Panc1 (cell line): ENCODE measurements around the gene IRX6. TPM values are rescaled to one million over a fixed set of nuclear protein-coding genes. Genes with fewer than 3 reads are reported as not detected.

Experiments
- ATAC-seq: fragments of 200-7000 bp; cut with Tn5 transposase; 2 replicates; pipeline ENCODE4 v1.9.1; 2020; ENCODE audit warnings: mild to moderate bottlenecking, moderate library complexity
- Bru-seq: library from RNA; stranded (reverse); fragments of 400-500 nt; gene quantifications from one replicate; lab custom pipeline; 2021; lab: Mats Ljungman, UMichigan
- BruChase-seq, 2 experiments: library from RNA; stranded (reverse); fragments of 400-500 nt; gene quantifications; one replicate each; lab custom pipeline; 2021; lab: Mats Ljungman, UMichigan
- BruUV-seq: library from RNA; stranded (reverse); fragments of 400-500 nt; replicated peaks from 2 replicates; lab custom pipeline; 2021; lab: Mats Ljungman, UMichigan
- CTCF ChIA-PET: fragments of 300-600 bp; sonication (Branson Sonifier 250); formaldehyde crosslinking; loops from one replicate; lab custom pipeline; 2022; ENCODE audit warnings: antibody characterized with exemption; lab: Charles Lee
- POLR2A ChIA-PET: fragments of 300-600 bp; sonication (Branson Sonifier 250); formaldehyde crosslinking; loops from one replicate; lab custom pipeline; 2022; ENCODE audit warnings: antibody characterized with exemption; lab: Charles Lee
- DNase-seq: peaks from one replicate; pipeline ENCODE4 v3.0.0-alpha.2; 2010; ENCODE audit warnings: low read depth, low spot score
- H3K27ac ChIP-seq: 2 replicates; pipeline ENCODE4 v1.5.1; 2011; ENCODE audit warnings: mild to moderate bottlenecking, low read length, inconsistent platforms
- H3K27me3 ChIP-seq: fragments of 200-500 bp; sonication (Bioruptor generic); 2 replicates; pipeline ENCODE4 v1.6.0; 2014; ENCODE audit warnings: low read length, inconsistent platforms; ENCODE audit not compliant: control insufficient read depth, insufficient read depth
- H3K36me3 ChIP-seq: fragments of 200-500 bp; sonication (Bioruptor generic); 2 replicates; pipeline ENCODE4 v1.5.1; 2014; ENCODE audit warnings: inconsistent platforms, mild to moderate bottlenecking, low read length, moderate library complexity; ENCODE audit not compliant: control insufficient read depth, insufficient read depth
- H3K4me1 ChIP-seq: 2 replicates; pipeline ENCODE4 v1.5.1; 2011; ENCODE audit warnings: inconsistent platforms, mild to moderate bottlenecking, low read length, moderate library complexity; ENCODE audit not compliant: control insufficient read depth, insufficient read depth
- H3K4me3 ChIP-seq, 2 experiments: 2 replicates each; pipeline ENCODE4 v1.5.1; 2011 to 2012; ENCODE audit warnings: low read depth in 2 of 2, low read length in 2 of 2, mild to moderate bottlenecking in 2 of 2, inconsistent platforms in 1 of 2, moderate library complexity in 1 of 2
- H3K9me3 ChIP-seq: fragments of 200-500 bp; sonication (Bioruptor generic); 2 replicates; pipeline ENCODE4 v1.5.1; 2014; ENCODE audit warnings: low read depth, mild to moderate bottlenecking, inconsistent platforms, low read length, moderate library complexity; ENCODE audit not compliant: control insufficient read depth, insufficient read depth
- CTCF ChIP-seq: fragments of 450-650 bp; IDR thresholded peaks from 2 replicates; pipeline ENCODE4 v1.5.1; 2017; ENCODE audit warnings: mild to moderate bottlenecking
- POLR2AphosphoS5 ChIP-seq: IDR thresholded peaks from 2 replicates; pipeline ENCODE4 v1.6.1; 2012; ENCODE audit warnings: mild to moderate bottlenecking, low read depth, low read length, moderate library complexity
- REST ChIP-seq, 2 experiments: IDR thresholded peaks; 2 replicates each; pipeline ENCODE4 v1.6.1; 2011 to 2012; ENCODE audit warnings: low read depth in 2 of 2, control low read depth in 1 of 2, low read length in 1 of 2, mild to moderate bottlenecking in 1 of 2, moderate library complexity in 1 of 2; ENCODE audit not compliant: insufficient read depth in 1 of 2
- SIN3A ChIP-seq: IDR thresholded peaks from 2 replicates; pipeline ENCODE4 v1.6.1; 2012; ENCODE audit warnings: low read depth, mild to moderate bottlenecking, low read length, moderate library complexity, borderline replicate concordance; ENCODE audit not compliant: insufficient read depth
- TCF7L2 ChIP-seq: IDR thresholded peaks from 2 replicates; pipeline ENCODE4 v1.6.1; 2011; ENCODE audit warnings: mild to moderate bottlenecking, low read depth, low read length, inconsistent platforms
- in situ Hi-C: cut with HindIII; loops from 2 replicates; pipeline ENCODE4 v1.10.0; 2016; ENCODE audit warnings: low sequenced_read_pairs, low pct_unique_long_range_greater_than_20kb
- intact Hi-C: fragments of 100-400 bp; cut with micrococcal nuclease; formaldehyde crosslinking; loops from one replicate; pipeline ENCODE4 v1.10.0; 2022; ENCODE audit not compliant: unreplicated experiment
- long read RNA-seq: library from polyadenylated mRNA; unstranded; transcript quantifications from one replicate; pipeline ENCODE4 v2.0.0, GENCODE V29; 2021; ENCODE audit not compliant: unreplicated experiment
- polyA plus RNA-seq: library from polyadenylated mRNA; unstranded; fragments of >200 nt; gene quantifications from one replicate; pipeline ENCODE4 v1.2.1, GENCODE V29; 2012; ENCODE audit warnings: missing spikeins; ENCODE audit not compliant: insufficient read length
- total RNA-seq: library from RNA; stranded (reverse); gene quantifications from one replicate; pipeline ENCODE4 v1.2.1, GENCODE V29; 2021; ENCODE audit not compliant: unreplicated experiment

The IRX6 gene
- total RNA-seq (not detected), Bru-seq, nascent RNA (not detected), BruChase-seq, experiment 1, labeled RNA remaining after a 2-hour chase (not detected), BruChase-seq, experiment 2, labeled RNA remaining after a 6-hour chase (not detected)
- polyA plus RNA-seq = not detected
- long read RNA-seq = 0 reads

GRCh38 chr16:55323637-55324271 is at the start of gene IRX6:
TSS of gene IRX6 (plus strand) at chr16:55324203. CDS start at chr16:55325092, 889 bp downstream.
- no peak for TF ChIP-seq POLR2AphosphoS5
- peak; percentile 67 for TF ChIP-seq CTCF
- no peak for TF ChIP-seq SIN3A
- TF ChIP-seq REST (IDR thresholded peaks at IDR 0.05; ENCODE audit: insufficient read depth in 1 of 2, low read depth in 2 of 2, low read length in 1 of 2) = no peak
- TF ChIP-seq TCF7L2 = no peak
- in situ Hi-C loops = no loop called here
- intact Hi-C loops = no loop called here
- no TSS peak for BruUV-seq
- ChIA-PET CTCF (no interaction called here), POLR2A (no interaction called here)
- Histone ChIP-seq H3K27ac (no peak within 1 kb of the TSS), H3K27me3 (peaks cover 9% of the 10 kb centered on the region; the same call in 1 of the 2 replicates), H3K4me1 (no peaks in the 10 kb centered on the region), H3K9me3 (no peaks in the 10 kb centered on the region), H3K4me3 (no peak within 1 kb of the TSS), H3K36me3 (no peaks in the 10 kb centered on the region)
- peak; percentile 53 for ATAC-seq
- no peak for DNase-seq

GRCh38 chr16:55274391-55274790 is 49.6 kb upstream of the IRX6 start:
- H3K27me3 ChIP-seq = peaks cover 2% of the 10 kb centered on the region
- H3K4me3 ChIP-seq = no peak overlapping the region
- BruUV-seq = no TSS peak
- intact Hi-C loops (no loop called here), in situ Hi-C loops (no loop called here)
- no peak for DNase-seq
- ChIA-PET POLR2A (no interaction called here), CTCF (interaction anchor here (0.6 kb wide), 1 partner anchor 88 kb away, joined by 4 read pairs; no protein-coding TSS in a partner anchor)
- TF ChIP-seq POLR2AphosphoS5 = no peak
- TF ChIP-seq TCF7L2 = no peak
- TF ChIP-seq CTCF = no peak
- no peak for TF ChIP-seq SIN3A
- no peak for TF ChIP-seq REST (IDR thresholded peaks at IDR 0.05; ENCODE audit: insufficient read depth in 1 of 2, low read depth in 2 of 2, low read length in 1 of 2)
- no peak for ATAC-seq
- no peaks in the 10 kb centered on the region for H3K4me1 ChIP-seq
- H3K9me3 ChIP-seq = no peaks in the 10 kb centered on the region
- no peaks in the 10 kb centered on the region for H3K36me3 ChIP-seq
- no peak overlapping the region for H3K27ac ChIP-seq
